Adrenal gland (tissue), 12 donors: ENCODE measurements around the gene ADAM10. TPM values are rescaled to one million over a fixed set of nuclear protein-coding genes. Genes with fewer than 3 reads are reported as not detected.

Source experiments
- DNase-seq, 7 donors: peaks; one replicate each; pipeline ENCODE4 v3.0.0-alpha.2; 2019 to 2020
- H3K27ac ChIP-seq, 5 donors: fragments of 200-600 bp; sonication (generic) in 4 of 5; 1 replicate in 3 of 5; 2 replicates in 2 of 5; pipeline versions ENCODE4 v1.5.1 to v1.8.0; 2016 to 2020; ENCODE audit warnings: mild to moderate bottlenecking in 1 of 5
- H3K27me3 ChIP-seq: fragments of 200-600 bp; 2 replicates; pipeline ENCODE4 v1.8.0; 2021
- H3K36me3 ChIP-seq, 2 donors: fragments of 200-600 bp; replicated peaks in 1 of 2; 1 replicate in 1 of 2; 2 replicates in 1 of 2; pipeline versions ENCODE4 v1.5.1 to v1.8.0; 2018 to 2022
- H3K4me1 ChIP-seq, 2 donors: fragments of 200-600 bp; replicated peaks in 1 of 2; 1 replicate in 1 of 2; 2 replicates in 1 of 2; pipeline versions ENCODE4 v1.5.1 to v1.8.0; 2018 to 2021
- H3K4me3 ChIP-seq, 4 donors: fragments of 200-600 bp; sonication (generic) in 3 of 4; one replicate each; pipeline ENCODE4 v1.5.1; 2016 to 2018
- H3K9me3 ChIP-seq, 3 donors: fragments of 200-600 bp; sonication (generic) in 1 of 3; replicated peaks in 1 of 3; 1 replicate in 2 of 3; 2 replicates in 1 of 3; pipeline versions ENCODE4 v1.5.1 to v1.8.0; 2016 to 2021
- POLR2A ChIP-seq, 2 donors: fragments of 450-650 bp; IDR thresholded peaks; one replicate each; pipeline ENCODE4 v1.6.1; 2017; ENCODE audit warnings: antibody characterized with exemption in 2 of 2, mild to moderate bottlenecking in 2 of 2, moderate library complexity in 1 of 2
- WGBS, 4 donors: extraction: QIAGEN DNeasy Blood & Tissue Kit in 2 of 4; methylation state at CpG; one replicate each; pipeline versions ENCODE4 v1.1.5 to v1.1.7; 2013 to 2017; 5-methylcytosine and 5-hydroxymethylcytosine counted together
- intact Hi-C, 2 donors: fragments of 100-400 bp; cut with DNase I; formaldehyde crosslinking; loops; one replicate each; pipeline versions ENCODE4 v1.14.1 to v1.15.0; 2022 to 2023
- polyA plus RNA-seq, 3 donors: library from polyadenylated mRNA; stranded (reverse); fragments of 200-250 nt in 2 of 3; fragments of 350-450 nt in 1 of 3; fragmentation: Illumina TruSeq in 1 of 3; extraction: RNeasy Lipid Tissue Mini Kit (QIAGEN cat#74804) in 1 of 3; gene quantifications; one replicate each; pipeline ENCODE4 v1.2.3, GENCODE V29; 2013 to 2014
- total RNA-seq, 9 donors: library from RNA; depleted of rRNA in 4 of 9; stranded (reverse); fragments of >200 nt in 4 of 9; fragments of 120-200 nt in 1 of 9; fragmentation: NEBNext Ultra II Directional in 1 of 9; extraction: Animal tissue kit (Norgen Biotek cat#: 25700) in 1 of 9; gene quantifications; one replicate each; pipeline versions ENCODE4 v1.1.0 to v1.2.4, GENCODE V29; 2013 to 2023
- TF ChIP-seq, protein P1 (sequence below), 6 experiments: fragments of 450-650 bp in 4 of 6; fragments of 200-600 bp in 2 of 6; sonication (generic) in 1 of 6; IDR thresholded peaks; 1 replicate in 5 of 6; 2 replicates in 1 of 6; pipeline versions ENCODE4 v1.5.1 to v1.8.0; 2016 to 2021; ENCODE audit warnings: antibody characterized with exemption in 6 of 6, mild to moderate bottlenecking in 2 of 6, moderate library complexity in 1 of 6
- donor health status: healthy with polysubstance abuse.
- donor health status: Bipolar disorder and iron deficiency.
- donor health status: DM: yes; HTN: yes; CAD: no.
- donor health status: DM: no; HTN: no; CAD: no.
- donor health status: DM: no; HTN: no; CAD: no.
- donor health status: DM: yes; HTN: yes; CAD: no.

ADAM10 gene
- total and polyA plus RNA-seq, 12 donors, result 6.2 to 97.9 (median 50.7) TPM

DNA sequence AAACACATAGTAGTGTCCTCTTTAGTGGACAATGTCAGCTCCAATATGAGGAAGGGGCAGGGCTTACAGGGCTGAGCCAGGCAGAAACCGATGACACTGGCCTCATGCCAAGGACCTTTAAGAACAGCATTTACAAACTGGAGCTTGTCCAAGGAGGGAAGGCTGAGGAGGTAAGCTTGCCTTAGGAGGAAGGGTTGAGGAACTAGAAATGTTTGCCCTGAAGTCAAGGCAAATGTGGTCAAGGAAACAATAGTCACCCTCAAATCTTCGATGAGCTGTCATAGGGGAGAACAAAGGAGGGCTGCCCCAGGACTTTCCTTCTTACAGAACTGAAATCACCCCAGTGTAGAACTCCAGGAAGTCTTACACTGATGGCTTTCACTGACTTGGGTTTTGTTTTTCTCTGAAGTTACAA lies 181.3 kb downstream of the ADAM10 start:
- TF ChIP-seq, protein P1, sequence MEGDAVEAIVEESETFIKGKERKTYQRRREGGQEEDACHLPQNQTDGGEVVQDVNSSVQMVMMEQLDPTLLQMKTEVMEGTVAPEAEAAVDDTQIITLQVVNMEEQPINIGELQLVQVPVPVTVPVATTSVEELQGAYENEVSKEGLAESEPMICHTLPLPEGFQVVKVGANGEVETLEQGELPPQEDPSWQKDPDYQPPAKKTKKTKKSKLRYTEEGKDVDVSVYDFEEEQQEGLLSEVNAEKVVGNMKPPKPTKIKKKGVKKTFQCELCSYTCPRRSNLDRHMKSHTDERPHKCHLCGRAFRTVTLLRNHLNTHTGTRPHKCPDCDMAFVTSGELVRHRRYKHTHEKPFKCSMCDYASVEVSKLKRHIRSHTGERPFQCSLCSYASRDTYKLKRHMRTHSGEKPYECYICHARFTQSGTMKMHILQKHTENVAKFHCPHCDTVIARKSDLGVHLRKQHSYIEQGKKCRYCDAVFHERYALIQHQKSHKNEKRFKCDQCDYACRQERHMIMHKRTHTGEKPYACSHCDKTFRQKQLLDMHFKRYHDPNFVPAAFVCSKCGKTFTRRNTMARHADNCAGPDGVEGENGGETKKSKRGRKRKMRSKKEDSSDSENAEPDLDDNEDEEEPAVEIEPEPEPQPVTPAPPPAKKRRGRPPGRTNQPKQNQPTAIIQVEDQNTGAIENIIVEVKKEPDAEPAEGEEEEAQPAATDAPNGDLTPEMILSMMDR (IDR thresholded peaks at IDR 0.05), result no peak
- TF ChIP-seq POLR2A (IDR thresholded peaks at IDR 0.05), result no peak
- WGBS, 4 donors, result 15 to 29% (median 21%) methylated on average over 2 of the region's 2 CpGs
- no peak overlapping the region for H3K27ac ChIP-seq
- no peak overlapping the region for H3K4me3 ChIP-seq
- no peaks in the 10 kb centered on the region for H3K27me3 ChIP-seq
- no peaks in the 10 kb centered on the region for H3K36me3 ChIP-seq
- intact Hi-C loops, result no loop called here
- peak in 6 of 7 donors; percentile 40 to 73 (median 48) for DNase-seq
- H3K9me3 ChIP-seq, result no peaks in the 10 kb centered on the region
- H3K4me1 ChIP-seq, result no peaks in the 10 kb centered on the region

GRCh38 chr15:58566029-58566428 lies 183.5 kb downstream of the ADAM10 start:
- DNase-seq, result peak in 1 of 7 donors; percentile 7
- Histone ChIP-seq H3K27ac (no peak overlapping the region), H3K4me1 (no peaks in the 10 kb centered on the region), H3K9me3 (no peaks in the 10 kb centered on the region), H3K36me3 (no peaks in the 10 kb centered on the region), H3K27me3 (no peaks in the 10 kb centered on the region), H3K4me3 (no peak overlapping the region)
- WGBS, 4 donors, result 76 to 90% (median 87%) methylated on average over 6 of the region's 6 CpGs
- TF ChIP-seq POLR2A (IDR thresholded peaks at IDR 0.05), result no peak
- TF ChIP-seq, protein P1 (IDR thresholded peaks at IDR 0.05), result no peak
- intact Hi-C loops, result no loop called here

DNA sequence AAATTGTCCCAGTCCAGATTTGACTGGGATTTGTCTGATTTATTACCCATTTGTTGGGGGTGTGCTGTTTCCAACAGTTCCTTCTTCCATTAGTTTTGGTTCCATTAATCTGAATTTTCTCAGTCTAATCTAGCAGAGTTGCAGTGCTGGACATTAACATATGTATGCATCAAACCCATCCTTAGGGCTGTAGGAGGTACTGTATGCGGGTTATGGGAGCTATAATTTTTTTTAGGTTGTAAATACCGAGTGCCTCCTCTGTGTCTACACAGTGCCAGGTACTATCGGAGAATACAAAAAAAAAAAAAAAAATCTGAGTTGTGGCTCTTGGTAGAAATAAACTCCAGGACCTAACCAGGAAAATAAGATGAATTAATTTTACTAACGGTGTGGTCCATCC lies 183.9 kb downstream of the ADAM10 start:
- no peak for DNase-seq
- WGBS, 4 donors, result 65 to 69% (median 67%) methylated on average over 4 of the region's 4 CpGs

DNA sequence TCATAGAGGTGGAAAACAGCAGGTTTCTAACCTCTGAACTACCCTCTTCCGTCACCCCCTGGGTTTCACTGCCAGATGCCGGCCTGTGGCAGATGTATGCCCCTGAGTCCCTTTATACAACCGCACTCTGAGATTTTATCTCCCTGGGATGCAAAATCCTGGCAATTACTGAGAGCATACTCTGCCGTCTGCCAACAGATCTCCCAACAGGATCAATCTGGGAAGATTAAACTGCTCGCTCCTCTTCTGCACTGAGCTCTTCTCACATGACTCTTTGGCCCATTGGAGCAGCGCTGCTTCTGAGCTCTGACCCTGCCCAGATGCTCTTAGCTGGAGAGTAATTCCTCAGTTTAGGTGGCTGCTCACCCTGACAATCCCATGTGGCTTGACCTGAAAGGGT lies 184.5 kb downstream of the ADAM10 start:
- 74 to 95% (median 77%) methylated on average over 4 to 6 of the region's 6 CpGs for WGBS, 4 donors
- H3K4me1 ChIP-seq, result no peaks in the 10 kb centered on the region
- H3K9me3 ChIP-seq, result no peaks in the 10 kb centered on the region
- intact Hi-C loops, result no loop called here
- no peaks in the 10 kb centered on the region for H3K27me3 ChIP-seq
- H3K36me3 ChIP-seq, result no peaks in the 10 kb centered on the region
- no peak overlapping the region for H3K27ac ChIP-seq
- H3K4me3 ChIP-seq, result no peak overlapping the region
- TF ChIP-seq POLR2A (IDR thresholded peaks at IDR 0.05), result no peak
- TF ChIP-seq, protein P1 (IDR thresholded peaks at IDR 0.05), result no peak
- DNase-seq, result peak in 1 of 7 donors; percentile 10

More for the DNA sequence above, 183.9 kb downstream of the ADAM10 start:
- no peaks in the 10 kb centered on the region for H3K4me1 ChIP-seq
- H3K36me3 ChIP-seq, result no peaks in the 10 kb centered on the region
- H3K9me3 ChIP-seq, result no peaks in the 10 kb centered on the region
- H3K27me3 ChIP-seq, result no peaks in the 10 kb centered on the region
- no peak overlapping the region for H3K4me3 ChIP-seq
- intact Hi-C loops, result no loop called here
- TF ChIP-seq, protein P1 (IDR thresholded peaks at IDR 0.05), result no peak
- H3K27ac ChIP-seq, result no peak overlapping the region
